SK-N-MC (cell line): ENCODE results near the gene ASPSCR1.

ENCODE experiments used
- EZH2 ChIP-seq: fragments of 200-600 bp; sonication (generic); IDR thresholded peaks from one replicate; pipeline ENCODE4 v1.6.1; 2017; ENCODE audit warnings: antibody characterized with exemption
- POLR2AphosphoS5 ChIP-seq: IDR thresholded peaks from 2 replicates; pipeline ENCODE4 v1.6.1; 2012; ENCODE audit warnings: mild to moderate bottlenecking, low read depth, low read length, borderline replicate concordance

GRCh38 chr17:81954131-81955057 lies 23.0 kb upstream of the ASPSCR1 start:
- no peak for TF ChIP-seq EZH2
- no peak for TF ChIP-seq POLR2AphosphoS5
